ENCODE measurements around the gene ZNF579.
"Not testable (repeated sequence)": the region's sequence is repeated elsewhere in the genome, so short reads cannot be mapped to it uniquely, and the experiment has no call there.

ZNF579 gene

GRCh38 chr19:55541091-55541490, 39.6 kb downstream of the ZNF579 start:
- no peak for DNase-seq

GRCh38 chr19:55540619-55541018, 40.0 kb downstream of the ZNF579 start:
- no peak for DNase-seq

- DNase-seq: no peak
Measured at GRCh38 chr19:55539090-55539984, 41.3 kb downstream of the ZNF579 start.

GRCh38 chr19:55538132-55538531, 42.5 kb downstream of the ZNF579 start:
- no peak for DNase-seq

GRCh38 chr19:55537741-55538111, 42.9 kb downstream of the ZNF579 start:
- no peak for DNase-seq

DNA sequence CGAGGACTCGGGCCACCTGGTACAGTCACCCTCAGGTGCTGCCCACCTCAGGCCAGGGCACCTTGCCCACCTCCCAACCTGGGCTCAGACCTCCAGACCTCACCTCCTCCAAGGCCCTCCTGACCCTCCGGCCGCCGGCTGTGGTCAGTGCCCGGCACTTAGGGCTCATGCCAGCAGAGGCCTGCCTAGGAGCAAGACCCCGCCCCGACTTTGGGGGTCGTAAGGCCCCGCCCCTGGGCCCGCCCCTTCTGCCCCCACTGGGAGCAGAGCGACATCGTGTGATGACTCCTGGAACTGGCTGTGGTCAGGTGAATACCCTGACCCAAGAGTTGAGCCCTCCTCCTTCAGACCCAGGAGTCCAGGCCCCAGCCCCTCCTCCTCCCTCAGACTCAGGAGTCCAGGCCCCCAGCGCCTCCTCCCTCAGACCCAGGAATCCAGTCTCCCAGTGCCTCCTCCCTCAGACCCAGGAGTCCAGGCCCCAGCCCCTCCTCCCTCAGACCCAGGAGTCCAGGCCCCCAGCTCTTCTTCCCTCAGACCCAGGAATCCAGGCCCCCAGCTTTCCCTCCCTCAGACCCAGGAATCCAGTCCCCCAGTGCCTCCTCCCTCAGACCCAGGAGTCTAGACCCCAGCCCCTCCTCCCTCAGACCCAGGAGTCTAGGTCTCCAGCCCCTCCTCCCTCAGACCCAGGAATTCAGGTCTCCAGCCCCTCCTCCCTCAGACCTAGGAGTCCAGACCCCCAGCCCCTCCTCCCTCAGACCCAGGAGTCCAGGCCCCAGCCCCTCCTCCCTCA, 43.5 kb downstream of the ZNF579 start, which contains the start of gene SBK2:
Gene SBK2, minus strand, starts transcription at position 183 of the 790 bp plus-strand sequence. CDS start 839 bp downstream, outside the sequence.
- DNase-seq: no peak

DNA sequence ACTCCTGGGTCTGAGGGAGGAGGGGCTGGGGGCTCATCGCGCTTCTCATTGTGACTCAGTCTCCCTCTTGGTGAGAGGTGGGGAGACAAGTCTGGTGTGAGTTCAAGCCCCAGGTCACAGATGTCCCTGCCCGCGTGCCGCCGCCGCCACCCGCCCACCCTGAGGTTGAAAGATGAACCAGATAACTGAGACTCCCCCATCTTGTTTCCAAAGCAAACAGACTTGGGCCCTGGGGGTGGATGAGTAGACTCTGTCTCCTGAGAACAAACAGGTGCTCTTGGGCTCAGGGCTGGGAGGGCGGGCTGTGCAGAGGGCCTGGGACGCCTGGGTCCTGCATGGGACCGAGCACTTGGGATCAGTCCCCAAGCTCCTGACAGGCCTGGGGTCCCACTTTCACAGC, 44.3 kb downstream of the ZNF579 start:
- DNase-seq: no peak

DNA sequence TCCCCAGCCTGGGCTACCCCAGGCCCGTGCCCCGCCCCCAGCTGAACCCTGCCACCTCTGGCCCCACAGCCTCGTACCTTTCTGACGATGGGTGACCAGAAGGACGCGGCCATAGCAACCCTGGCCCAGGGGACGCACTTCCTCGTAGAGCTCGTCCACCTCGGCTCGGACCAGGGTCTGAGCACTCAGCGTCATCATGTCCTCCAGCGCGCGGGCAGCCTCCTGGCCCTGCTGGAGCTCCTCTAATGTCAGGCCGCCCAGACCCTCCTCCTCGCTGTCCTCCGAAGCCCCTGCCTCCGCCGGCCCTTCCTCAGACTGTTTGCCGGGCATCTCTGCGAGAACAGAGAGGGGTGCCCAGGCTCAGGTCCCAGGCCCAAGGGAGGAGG, 44.7 kb downstream of the ZNF579 start:
- no peak for DNase-seq

GRCh38 chr19:55535173-55535964, 45.3 kb downstream of the ZNF579 start:
- no peak for DNase-seq

DNA sequence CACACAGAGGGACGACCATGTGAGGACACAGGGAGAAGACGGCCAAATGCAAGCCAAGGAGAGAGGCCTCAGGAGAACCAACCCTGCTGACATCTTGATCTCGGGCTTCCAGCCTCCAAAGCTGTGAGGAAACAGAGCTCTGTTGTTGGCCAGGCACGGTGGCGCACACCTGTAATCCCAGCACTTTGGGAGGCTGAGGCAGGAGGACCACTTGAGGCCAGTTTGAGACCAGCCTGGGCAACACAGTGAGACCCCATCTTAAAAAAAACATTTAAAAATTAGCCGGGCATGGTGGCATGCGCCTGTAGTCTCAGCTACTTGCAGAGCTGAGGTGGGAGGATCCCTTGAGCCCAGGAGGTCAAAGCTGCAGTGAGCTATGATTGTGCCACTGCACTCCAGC, 46.4 kb downstream of the ZNF579 start:
- not testable (repeated sequence) for DNase-seq

DNA sequence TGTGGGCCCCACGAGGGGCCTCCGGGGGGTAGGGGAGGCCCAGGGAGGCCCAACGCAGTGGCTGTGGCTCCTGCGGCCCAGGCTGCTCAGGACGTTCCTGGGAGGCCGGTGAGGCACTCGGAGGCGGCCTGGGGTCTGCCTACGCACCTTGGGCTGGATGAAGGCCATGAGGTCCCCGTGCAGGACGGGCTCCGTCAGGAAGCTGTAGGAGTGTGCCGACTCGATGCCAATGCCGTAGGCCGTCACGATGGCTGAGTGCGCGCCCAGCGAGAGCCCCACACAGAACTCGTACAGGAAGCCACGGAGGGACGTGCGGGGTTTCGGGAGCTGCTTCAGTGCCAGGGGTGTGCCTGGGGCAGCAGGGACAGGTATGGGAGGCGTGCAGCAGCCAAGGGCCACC, 49.7 kb downstream of the ZNF579 start:
- DNase-seq: no peak

DNA sequence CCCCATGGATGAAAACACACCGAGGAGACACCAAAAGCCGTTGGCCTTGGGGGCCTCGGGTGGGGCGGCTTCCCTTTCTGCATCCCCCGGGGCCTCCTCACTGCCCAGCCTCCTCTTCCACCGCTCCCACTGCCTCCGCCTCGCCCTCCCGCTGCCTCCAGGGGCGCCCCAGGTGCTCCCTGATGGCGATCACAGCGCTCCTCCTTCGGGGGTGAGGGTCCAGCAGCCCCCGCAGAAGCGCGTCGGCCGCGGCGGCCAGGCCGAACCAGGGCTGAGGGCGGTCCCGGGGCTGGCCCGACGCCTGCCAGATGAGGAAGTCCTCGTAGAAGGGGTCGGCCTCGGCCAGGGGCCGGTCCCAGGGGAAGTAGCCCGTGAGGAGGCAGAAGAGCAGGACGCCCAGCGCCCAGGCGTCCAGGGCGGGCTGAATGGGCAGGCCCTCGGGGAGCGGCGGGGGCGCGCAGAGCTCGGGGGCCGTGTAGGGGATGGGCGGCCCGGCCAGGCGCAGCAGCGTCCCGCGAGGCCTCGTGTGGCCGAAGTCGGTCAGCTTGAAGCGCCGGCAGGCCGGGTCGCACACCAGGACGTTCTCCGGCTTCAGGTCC, 50.9 kb downstream of the ZNF579 start:
- no peak for DNase-seq

- DNase-seq: no peak
Measured at GRCh38 chr19:55528030-55528803, 52.4 kb downstream of the ZNF579 start.

DNA sequence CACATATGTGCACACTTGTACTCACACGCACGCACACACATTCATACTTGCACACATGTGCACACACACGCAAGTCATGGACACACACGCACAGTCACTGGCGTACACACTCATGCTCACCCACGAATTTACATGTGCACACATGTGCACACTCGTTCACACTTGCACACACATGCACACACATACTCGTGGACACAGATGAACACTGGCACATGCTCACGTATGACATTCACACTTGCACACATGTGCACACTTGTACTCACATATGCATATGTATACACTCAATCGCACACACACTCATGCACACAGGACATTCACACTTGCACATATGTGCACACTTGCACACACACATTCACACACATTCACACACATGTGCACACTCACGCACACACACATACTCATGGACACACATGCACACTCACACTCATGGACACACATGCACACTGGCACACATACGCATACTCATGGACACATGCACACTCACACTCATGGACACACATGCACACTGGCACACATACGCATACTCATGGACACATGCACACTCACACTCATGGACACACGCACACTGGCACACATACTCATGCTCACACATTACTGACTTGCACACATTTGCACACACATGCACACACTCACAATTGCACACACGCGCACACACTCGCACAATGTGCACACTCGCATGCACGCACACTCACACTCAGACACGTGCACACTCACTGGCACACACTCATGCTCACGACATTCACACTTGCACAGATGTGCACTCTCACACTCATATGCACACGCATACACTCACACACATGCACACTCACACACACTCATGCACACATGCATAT, 53.2 kb downstream of the ZNF579 start:
- no peak for DNase-seq

Data from nucleus accumbens (tissue), 56 donors.